Dendritic cell treated with granulocyte-macrophage colony-stimulating factor and Interleukin-4, amounts not matched to agents 40 ng/mL and 50 ng/mL, for 4 days (primary cell): Measurements from ENCODE around the gene PIP5K1B.
A peak's percentile ranks its signal among the peaks of the same experiment; 100 is the strongest.

Experiments
- H3K27ac Mint-ChIP-seq: one replicate; pipeline ENCODE4 v1.8.0; 2022; ENCODE audit warnings: mild to moderate bottlenecking, mixed read lengths
- H3K27me3 Mint-ChIP-seq: one replicate; pipeline ENCODE4 v1.8.0; 2022; ENCODE audit warnings: mild to moderate bottlenecking, mixed read lengths
- H3K36me3 Mint-ChIP-seq: one replicate; pipeline ENCODE4 v1.8.0; 2022; ENCODE audit warnings: low read depth, mixed read lengths
- H3K4me1 Mint-ChIP-seq: one replicate; pipeline ENCODE4 v1.8.0; 2022; ENCODE audit warnings: low read depth, mixed read lengths
- H3K4me3 Mint-ChIP-seq: one replicate; pipeline ENCODE4 v1.8.0; 2022; ENCODE audit warnings: mild to moderate bottlenecking, moderate library complexity, mixed read lengths
- H3K9me3 Mint-ChIP-seq: one replicate; pipeline ENCODE4 v1.8.0; 2022; ENCODE audit warnings: mixed read lengths
- intact Hi-C: fragments of 100-400 bp; cut with micrococcal nuclease; formaldehyde crosslinking; loops from one replicate; pipeline ENCODE4 v1.15.0; 2022

PIP5K1B gene

DNA sequence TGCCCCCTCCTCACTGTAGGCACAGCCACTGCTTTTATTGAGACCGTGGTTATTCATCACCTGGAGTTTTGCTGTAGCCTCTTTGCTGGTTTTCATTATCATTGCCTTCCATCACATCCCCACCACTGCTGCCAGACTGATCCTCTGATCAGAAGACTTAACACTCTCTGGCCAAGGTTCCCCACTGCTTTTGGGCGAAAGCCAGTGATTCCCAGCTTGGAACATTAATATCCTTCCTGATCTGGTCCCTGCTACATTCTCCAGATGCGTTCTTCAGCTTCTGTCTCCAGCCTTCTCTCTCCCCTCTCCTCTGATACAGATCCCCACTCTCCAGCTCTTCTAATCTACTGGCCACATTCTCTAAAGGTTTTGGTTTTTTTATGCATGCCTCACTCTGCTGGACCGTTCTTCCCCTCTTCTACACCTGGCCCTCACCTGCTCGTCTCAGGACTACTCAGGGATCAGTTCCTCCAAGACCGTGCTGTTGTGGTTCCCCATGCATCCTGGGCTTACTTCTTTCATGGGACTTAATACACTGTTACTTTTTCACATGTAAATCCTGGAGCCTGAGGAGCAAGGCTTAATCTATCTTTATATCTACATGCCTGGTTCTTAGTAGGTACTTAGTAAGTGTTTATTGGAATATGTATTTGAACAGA, 193.9 kb downstream of the PIP5K1B start:
- peaks cover 31% of the 10 kb centered on the region for H3K4me1 Mint-ChIP-seq
- H3K27ac Mint-ChIP-seq = no peak overlapping the region
- no peak overlapping the region for H3K4me3 Mint-ChIP-seq
- no peaks in the 10 kb centered on the region for H3K36me3 Mint-ChIP-seq
- intact Hi-C loops = no loop called here
- no peaks in the 10 kb centered on the region for H3K27me3 Mint-ChIP-seq
- H3K9me3 Mint-ChIP-seq = no peaks in the 10 kb centered on the region

DNA sequence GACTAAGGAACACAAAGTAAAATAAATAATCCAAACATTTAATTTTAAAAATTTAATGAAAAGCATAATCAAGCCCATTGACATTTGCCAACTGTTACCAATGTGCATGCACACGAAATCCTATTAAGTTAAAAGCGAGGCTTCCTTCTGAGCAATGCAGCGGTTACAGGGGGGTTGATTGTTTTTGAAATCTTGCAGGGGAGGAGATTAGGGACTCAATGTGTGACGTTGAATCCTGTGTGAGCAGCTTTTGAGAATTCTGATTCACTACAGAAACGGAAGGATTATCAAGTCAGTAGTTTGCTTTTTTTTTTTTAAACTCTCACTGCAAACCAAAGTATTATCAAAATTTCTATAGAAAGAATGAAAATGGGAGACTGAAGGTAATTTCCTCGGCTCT, 199.4 kb downstream of the PIP5K1B start:
- Mint-ChIP-seq H3K9me3 (no peaks in the 10 kb centered on the region), H3K4me3 (no peak overlapping the region), H3K27me3 (no peaks in the 10 kb centered on the region), H3K27ac (no peak overlapping the region), H3K4me1 (peaks cover 8% of the 10 kb centered on the region), H3K36me3 (no peaks in the 10 kb centered on the region)
- intact Hi-C loops = no loop called here

- no peak overlapping the region for H3K4me3 Mint-ChIP-seq
Observed at GRCh38 chr9:68905129-68905528, 200.1 kb downstream of the PIP5K1B start.

DNA sequence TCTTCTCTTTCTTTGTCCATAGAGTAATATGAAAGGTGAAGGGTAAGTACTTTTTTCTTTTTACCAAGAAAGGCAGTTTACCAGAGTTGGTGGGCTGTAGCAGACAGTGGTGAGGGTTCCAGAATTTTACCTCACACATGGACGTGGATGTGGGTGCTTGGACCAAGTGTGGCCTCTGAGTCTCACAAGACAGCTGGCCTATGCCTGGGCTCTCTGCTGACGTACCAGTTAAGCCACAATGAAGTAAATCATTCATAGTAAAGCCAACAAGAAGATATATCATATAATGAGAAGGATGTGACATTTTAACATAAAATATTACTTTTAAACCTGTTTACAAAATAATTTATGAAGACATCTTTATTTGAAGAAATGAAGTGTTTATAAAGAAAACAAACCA, 202.9 kb downstream of the PIP5K1B start:
- H3K4me3 Mint-ChIP-seq = no peak overlapping the region
- H3K36me3 Mint-ChIP-seq = no peaks in the 10 kb centered on the region
- H3K4me1 Mint-ChIP-seq = peaks cover 13% of the 10 kb centered on the region
- no peaks in the 10 kb centered on the region for H3K27me3 Mint-ChIP-seq
- H3K27ac Mint-ChIP-seq = no peak overlapping the region
- no peaks in the 10 kb centered on the region for H3K9me3 Mint-ChIP-seq
- intact Hi-C loops = no loop called here

More at GRCh38 chr9:68905129-68905528, 200.1 kb downstream of the PIP5K1B start:
- H3K36me3 Mint-ChIP-seq = no peaks in the 10 kb centered on the region
- H3K27me3 Mint-ChIP-seq = no peaks in the 10 kb centered on the region
- H3K4me1 Mint-ChIP-seq = peaks cover 8% of the 10 kb centered on the region
- no peaks in the 10 kb centered on the region for H3K9me3 Mint-ChIP-seq
- no peak overlapping the region for H3K27ac Mint-ChIP-seq
- intact Hi-C loops = no loop called here

DNA sequence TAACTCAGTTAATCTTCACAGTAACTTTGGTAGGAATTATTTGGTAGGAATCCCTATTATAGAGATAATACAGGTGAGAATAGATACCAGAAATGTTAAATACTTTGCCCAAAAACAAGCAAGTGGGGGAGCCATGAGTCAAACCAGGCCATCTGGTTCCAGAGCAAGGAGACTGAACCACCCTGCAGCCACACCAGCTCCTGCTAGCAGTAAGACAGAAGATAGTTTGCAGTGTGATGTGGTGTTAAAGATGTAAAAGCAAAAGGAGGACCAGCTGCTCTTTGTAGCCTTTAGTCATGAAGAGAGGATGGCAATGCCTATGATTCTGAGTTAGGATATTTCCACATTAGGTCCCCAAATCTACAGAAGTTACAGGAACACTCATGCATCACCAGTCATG, 207.5 kb downstream of the PIP5K1B start:
- Mint-ChIP-seq H3K36me3 (no peaks in the 10 kb centered on the region), H3K9me3 (no peaks in the 10 kb centered on the region), H3K27ac (no peak overlapping the region), H3K27me3 (no peaks in the 10 kb centered on the region), H3K4me1 (peaks cover 16% of the 10 kb centered on the region), H3K4me3 (no peak overlapping the region)
- intact Hi-C loops = no loop called here

- H3K36me3 Mint-ChIP-seq = no peaks in the 10 kb centered on the region
- H3K27me3 Mint-ChIP-seq = no peaks in the 10 kb centered on the region
- H3K4me1 Mint-ChIP-seq = peaks cover 16% of the 10 kb centered on the region
Observed at GRCh38 chr9:68913054-68913453, 208.0 kb downstream of the PIP5K1B start.

GRCh38 chr9:68914751-68915150, 209.7 kb downstream of the PIP5K1B start:
- Mint-ChIP-seq H3K36me3 (no peaks in the 10 kb centered on the region), H3K9me3 (no peaks in the 10 kb centered on the region), H3K27ac (no peak overlapping the region), H3K27me3 (no peaks in the 10 kb centered on the region), H3K4me1 (peaks cover 16% of the 10 kb centered on the region), H3K4me3 (no peak overlapping the region)
- intact Hi-C loops = no loop called here

More at GRCh38 chr9:68913054-68913453, 208.0 kb downstream of the PIP5K1B start:
- intact Hi-C loops = no loop called here
- H3K9me3 Mint-ChIP-seq = no peaks in the 10 kb centered on the region
- no peak overlapping the region for H3K4me3 Mint-ChIP-seq
- H3K27ac Mint-ChIP-seq = no peak overlapping the region

GRCh38 chr9:68919661-68920060, 214.6 kb downstream of the PIP5K1B start:
- Mint-ChIP-seq H3K27ac (peak overlapping the region; percentile 55), H3K27me3 (no peaks in the 10 kb centered on the region), H3K4me1 (peaks cover 11% of the 10 kb centered on the region), H3K4me3 (no peak overlapping the region), H3K9me3 (no peaks in the 10 kb centered on the region), H3K36me3 (no peaks in the 10 kb centered on the region)
- intact Hi-C loops = no loop called here

DNA sequence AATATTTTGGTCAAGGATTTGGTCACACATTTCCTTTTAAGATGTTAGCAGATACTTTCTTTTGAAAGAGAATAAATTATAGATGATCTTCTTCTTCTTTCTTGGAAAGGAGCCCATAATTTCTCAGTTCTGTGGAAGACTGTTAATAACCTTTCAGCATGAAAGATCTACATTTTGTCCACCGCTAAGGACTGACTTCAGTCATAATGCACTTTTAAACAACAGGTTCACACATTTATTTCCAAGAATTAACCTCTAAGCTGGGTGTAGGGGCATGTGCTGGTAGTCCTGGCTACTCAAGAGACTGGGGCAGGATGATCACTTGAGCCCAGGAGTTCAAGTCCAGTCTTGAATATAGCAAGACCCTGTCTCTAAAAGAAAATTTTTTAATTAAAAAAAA, 215.9 kb downstream of the PIP5K1B start:
- H3K4me3 Mint-ChIP-seq = peak overlapping the region; percentile 7
- peaks cover 11% of the 10 kb centered on the region for H3K4me1 Mint-ChIP-seq
- no peaks in the 10 kb centered on the region for H3K9me3 Mint-ChIP-seq
- H3K27ac Mint-ChIP-seq = peak overlapping the region; percentile 55
- intact Hi-C loops = no loop called here
- no peaks in the 10 kb centered on the region for H3K36me3 Mint-ChIP-seq
- no peaks in the 10 kb centered on the region for H3K27me3 Mint-ChIP-seq

DNA sequence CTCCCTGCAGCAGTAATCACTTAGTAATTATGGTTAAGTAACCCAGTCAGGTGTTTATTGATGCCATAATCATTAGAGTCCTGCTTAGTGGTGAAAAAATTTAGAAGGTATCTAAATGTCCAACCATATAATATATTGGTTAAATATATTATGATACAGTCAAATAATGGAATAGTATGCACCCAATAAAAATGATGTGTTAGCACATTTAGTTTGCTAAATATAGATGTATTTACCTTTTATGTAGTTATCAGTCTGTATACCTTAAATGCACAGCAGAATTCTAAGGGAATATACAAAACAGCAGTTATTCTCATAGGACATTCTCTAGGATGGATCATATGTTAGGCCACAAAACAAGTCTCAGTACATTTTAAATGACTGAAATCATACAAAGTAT, 218.4 kb downstream of the PIP5K1B start:
- intact Hi-C loops = no loop called here
- H3K36me3 Mint-ChIP-seq = no peaks in the 10 kb centered on the region
- H3K27ac Mint-ChIP-seq = no peak overlapping the region
- H3K9me3 Mint-ChIP-seq = no peaks in the 10 kb centered on the region
- H3K27me3 Mint-ChIP-seq = no peaks in the 10 kb centered on the region
- H3K4me1 Mint-ChIP-seq = peaks cover 20% of the 10 kb centered on the region
- no peak overlapping the region for H3K4me3 Mint-ChIP-seq

GRCh38 chr9:68925175-68925574, 220.1 kb downstream of the PIP5K1B start:
- Mint-ChIP-seq H3K36me3 (no peaks in the 10 kb centered on the region), H3K27me3 (no peaks in the 10 kb centered on the region), H3K27ac (no peak overlapping the region), H3K4me3 (no peak overlapping the region), H3K4me1 (peaks cover 20% of the 10 kb centered on the region), H3K9me3 (no peaks in the 10 kb centered on the region)
- intact Hi-C loops = no loop called here

- no peaks in the 10 kb centered on the region for H3K9me3 Mint-ChIP-seq
- intact Hi-C loops = no loop called here
- no peaks in the 10 kb centered on the region for H3K27me3 Mint-ChIP-seq
Observed at GRCh38 chr9:68927165-68927564, 222.1 kb downstream of the PIP5K1B start.

DNA sequence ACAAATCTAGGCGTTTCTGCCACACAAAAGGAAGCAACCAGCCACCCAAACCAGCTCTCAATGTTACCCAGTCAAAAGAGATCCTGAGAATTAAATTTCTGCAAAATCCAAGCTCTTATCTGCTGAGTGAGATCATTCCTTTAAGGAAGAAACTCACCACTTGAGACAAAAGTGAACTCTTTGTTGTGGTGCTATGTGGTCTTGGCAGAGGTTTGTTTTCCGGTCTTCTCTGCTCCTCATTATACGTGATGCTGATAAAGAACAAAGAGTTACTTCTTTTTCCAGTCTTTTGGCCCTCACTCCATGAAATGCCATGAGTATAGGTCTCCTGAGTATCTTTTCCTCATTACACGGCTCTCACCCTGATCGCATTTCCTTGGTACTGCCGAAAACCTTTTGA, 226.8 kb downstream of the PIP5K1B start:
- H3K27ac Mint-ChIP-seq = no peak overlapping the region
- intact Hi-C loops = no loop called here
- H3K27me3 Mint-ChIP-seq = no peaks in the 10 kb centered on the region

More at GRCh38 chr9:68927165-68927564, 222.1 kb downstream of the PIP5K1B start:
- no peaks in the 10 kb centered on the region for H3K36me3 Mint-ChIP-seq
- H3K4me3 Mint-ChIP-seq = no peak overlapping the region
- peaks cover 13% of the 10 kb centered on the region for H3K4me1 Mint-ChIP-seq
- H3K27ac Mint-ChIP-seq = no peak overlapping the region

DNA sequence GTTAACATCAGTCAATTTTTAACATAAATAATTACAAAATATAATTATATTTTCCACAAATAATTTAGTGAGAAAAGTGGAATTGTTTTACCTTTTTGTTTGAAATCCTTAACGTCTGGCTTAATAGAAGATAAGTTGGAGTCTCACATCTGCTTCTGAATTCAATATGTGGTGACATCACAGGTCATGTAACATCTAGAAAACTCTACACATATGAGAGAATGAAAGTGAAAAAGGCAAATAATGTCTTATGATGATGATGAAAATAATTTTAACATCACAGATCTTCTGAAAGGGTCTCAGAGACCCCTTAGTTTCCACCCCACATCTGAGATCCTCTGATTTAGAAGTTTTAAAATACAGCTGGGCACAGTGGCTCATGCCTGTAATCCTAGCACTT, 227.4 kb downstream of the PIP5K1B start:
- Mint-ChIP-seq H3K4me3 (no peak overlapping the region), H3K9me3 (no peaks in the 10 kb centered on the region), H3K36me3 (no peaks in the 10 kb centered on the region), H3K4me1 (peaks cover 20% of the 10 kb centered on the region), H3K27ac (no peak overlapping the region), H3K27me3 (no peaks in the 10 kb centered on the region)
- intact Hi-C loops = no loop called here

More for the DNA sequence above, 226.8 kb downstream of the PIP5K1B start:
- no peak overlapping the region for H3K4me3 Mint-ChIP-seq
- no peaks in the 10 kb centered on the region for H3K9me3 Mint-ChIP-seq
- H3K4me1 Mint-ChIP-seq = peaks cover 24% of the 10 kb centered on the region
- H3K36me3 Mint-ChIP-seq = no peaks in the 10 kb centered on the region
